Ovary (tissue), 3 donors: ENCODE measurements around the gene MST1.

Experiments
- CTCF ChIP-seq, 3 donors: fragments of 450-650 bp in 2 of 3; fragments of 200-600 bp in 1 of 3; IDR thresholded peaks; one replicate each; pipeline versions ENCODE4 v1.5.1 to v1.8.0; 2016 to 2022; ENCODE audit warnings: antibody characterized with exemption in 3 of 3, mild to moderate bottlenecking in 1 of 3
- POLR2A ChIP-seq: fragments of 450-650 bp; IDR thresholded peaks from one replicate; pipeline ENCODE4 v1.6.1; 2017; ENCODE audit warnings: antibody characterized with exemption, mild to moderate bottlenecking, moderate library complexity
- donor health status: DM: no; HTN: no; CAD: no.

- TF ChIP-seq CTCF (IDR thresholded peaks at IDR 0.05), result no peak
- TF ChIP-seq POLR2A, result no peak
Measured at GRCh38 chr3:49729966-49730609, 40.8 kb upstream of the MST1 start.
